ENCODE results near the gene NUDT16L1. TPM values are rescaled to one million over a fixed set of nuclear protein-coding genes. Genes with fewer than 3 reads are reported as not detected.

NUDT16L1 gene
- total RNA-seq, 2 donors from 2014 or later: 50.7 to 80.1 TPM

DNA sequence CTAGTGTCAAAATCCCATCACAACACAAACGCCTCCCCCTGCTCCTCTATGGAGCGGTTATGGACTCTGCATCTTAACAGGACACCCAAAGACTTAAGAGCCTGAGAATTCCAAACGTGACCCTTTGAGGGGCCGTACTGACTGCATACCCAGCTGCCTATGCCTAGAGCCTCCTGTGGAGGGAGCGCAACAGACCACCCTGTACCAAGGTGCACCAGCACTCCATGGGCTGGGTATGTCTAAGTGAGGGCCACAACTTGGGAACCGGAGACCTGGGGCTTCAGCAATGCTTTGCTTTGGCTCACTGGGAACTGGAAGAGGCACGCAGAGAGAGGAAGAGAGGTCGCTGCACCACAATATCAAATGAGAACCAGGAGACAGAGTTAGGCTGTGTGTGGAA lies 35.3 kb downstream of the NUDT16L1 start:
- TF ChIP-seq, protein P1, sequence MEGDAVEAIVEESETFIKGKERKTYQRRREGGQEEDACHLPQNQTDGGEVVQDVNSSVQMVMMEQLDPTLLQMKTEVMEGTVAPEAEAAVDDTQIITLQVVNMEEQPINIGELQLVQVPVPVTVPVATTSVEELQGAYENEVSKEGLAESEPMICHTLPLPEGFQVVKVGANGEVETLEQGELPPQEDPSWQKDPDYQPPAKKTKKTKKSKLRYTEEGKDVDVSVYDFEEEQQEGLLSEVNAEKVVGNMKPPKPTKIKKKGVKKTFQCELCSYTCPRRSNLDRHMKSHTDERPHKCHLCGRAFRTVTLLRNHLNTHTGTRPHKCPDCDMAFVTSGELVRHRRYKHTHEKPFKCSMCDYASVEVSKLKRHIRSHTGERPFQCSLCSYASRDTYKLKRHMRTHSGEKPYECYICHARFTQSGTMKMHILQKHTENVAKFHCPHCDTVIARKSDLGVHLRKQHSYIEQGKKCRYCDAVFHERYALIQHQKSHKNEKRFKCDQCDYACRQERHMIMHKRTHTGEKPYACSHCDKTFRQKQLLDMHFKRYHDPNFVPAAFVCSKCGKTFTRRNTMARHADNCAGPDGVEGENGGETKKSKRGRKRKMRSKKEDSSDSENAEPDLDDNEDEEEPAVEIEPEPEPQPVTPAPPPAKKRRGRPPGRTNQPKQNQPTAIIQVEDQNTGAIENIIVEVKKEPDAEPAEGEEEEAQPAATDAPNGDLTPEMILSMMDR (IDR thresholded peaks at IDR 0.05): no peak
- DNase-seq: no peak
- H3K4me1 ChIP-seq: no peaks in the 10 kb centered on the region
- intact Hi-C loops (cut with DNase I): no loop called here
- no peaks in the 10 kb centered on the region for H3K9me3 ChIP-seq
- H3K36me3 ChIP-seq: no peaks in the 10 kb centered on the region
- H3K27ac ChIP-seq: no peak overlapping the region
- no peak overlapping the region for H3K9ac ChIP-seq (ENCODE audit: low read depth in 2 of 2, low read length in 2 of 2)
- no peak overlapping the region for H3K4me3 ChIP-seq
- no peaks in the 10 kb centered on the region for H3K27me3 ChIP-seq

DNA sequence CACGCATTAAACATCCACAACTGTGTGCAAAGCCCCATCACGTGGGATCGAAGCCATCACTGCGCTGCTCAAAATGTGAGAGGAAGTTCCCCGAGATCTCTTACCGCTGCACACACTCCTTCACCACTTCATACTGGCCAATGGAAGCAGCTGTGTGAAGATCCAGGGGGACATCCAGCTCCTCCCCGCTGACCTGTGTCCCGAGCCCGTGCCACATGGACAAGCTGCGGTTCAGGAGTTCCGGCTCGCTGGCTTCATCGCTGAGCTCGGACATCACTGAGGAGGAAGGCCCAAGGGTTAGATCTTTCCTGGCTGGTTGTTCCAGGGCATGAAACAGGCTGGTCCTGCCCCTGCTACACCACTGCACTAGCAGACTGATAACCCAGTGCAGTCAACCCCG lies 36.5 kb downstream of the NUDT16L1 start:
- Histone ChIP-seq H3K27me3 (no peaks in the 10 kb centered on the region), H3K4me1 (no peaks in the 10 kb centered on the region), H3K4me3 (no peak overlapping the region), H3K9me3 (no peaks in the 10 kb centered on the region), H3K27ac (no peak overlapping the region), H3K36me3 (no peaks in the 10 kb centered on the region), H3K9ac (ENCODE audit: low read depth in 2 of 2, low read length in 2 of 2) (no peak overlapping the region)
- intact Hi-C loops (cut with DNase I): loop anchor here (10.0 kb wide), 1 partner anchor 225 kb away; the partner anchor contains the start of gene SEC14L5
- no peak for DNase-seq
- TF ChIP-seq, protein P1 (IDR thresholded peaks at IDR 0.05): no peak

DNA sequence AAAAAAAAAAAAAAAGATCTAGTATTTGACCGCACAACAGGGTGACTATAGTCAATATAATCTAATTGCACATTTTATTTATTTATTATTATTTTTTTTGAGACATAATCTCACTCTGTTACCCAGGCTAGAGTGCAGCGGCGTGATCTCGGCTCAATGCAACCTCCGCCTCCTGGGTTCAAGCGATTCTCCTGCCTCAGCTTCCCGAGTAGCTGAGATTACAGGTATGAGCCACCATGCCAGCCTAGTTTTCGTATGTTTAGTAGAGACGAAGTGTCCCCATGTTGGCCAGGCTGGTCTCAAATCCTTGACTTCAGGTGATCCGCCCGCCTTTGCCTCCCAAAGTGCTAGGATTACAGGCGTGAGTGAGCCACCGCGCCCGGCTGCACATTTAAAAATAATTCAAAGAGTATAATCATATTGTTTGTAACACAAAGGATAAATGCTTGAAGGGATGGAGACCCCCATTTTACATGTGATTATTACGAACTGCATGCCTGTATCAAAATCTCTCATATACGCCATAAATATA lies 39.9 kb downstream of the NUDT16L1 start:
- Histone ChIP-seq H3K9me3 (no peaks in the 10 kb centered on the region), H3K4me3 (peak overlapping the region; percentile 99), H3K4me1 (no peaks in the 10 kb centered on the region), H3K36me3 (no peaks in the 10 kb centered on the region), H3K9ac (ENCODE audit: low read depth in 2 of 2, low read length in 2 of 2) (peak overlapping the region; percentile 76 to 85), H3K27me3 (no peaks in the 10 kb centered on the region), H3K27ac (no peak overlapping the region)
- intact Hi-C loops (cut with DNase I): loop anchor here (10.0 kb wide), 1 partner anchor 222 kb away; the partner anchor contains the start of gene SEC14L5
- DNase-seq: no peak
- TF ChIP-seq, protein P1 (IDR thresholded peaks at IDR 0.05): no peak

DNA sequence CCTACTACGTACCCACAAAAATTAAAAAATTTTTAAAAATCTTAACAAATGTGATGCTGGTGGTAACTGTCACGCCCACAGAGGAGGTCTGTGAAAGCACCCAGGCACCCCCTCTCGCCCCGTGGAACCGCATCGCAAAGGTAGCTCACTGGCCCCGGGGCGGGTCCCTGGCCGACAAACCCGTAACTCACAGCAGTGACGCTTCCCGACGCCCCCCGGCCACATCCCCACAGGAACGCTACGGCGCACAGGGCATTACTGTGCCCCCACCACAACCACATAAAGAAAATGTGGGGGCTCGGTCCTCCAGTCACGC lies 40.3 kb downstream of the NUDT16L1 start:
- peak overlapping the region; percentile 80 for H3K27ac ChIP-seq
- no peaks in the 10 kb centered on the region for H3K9me3 ChIP-seq
- H3K36me3 ChIP-seq: no peaks in the 10 kb centered on the region
- peak overlapping the region; percentile 76 to 85 for H3K9ac ChIP-seq (ENCODE audit: low read depth in 2 of 2, low read length in 2 of 2)
- no peaks in the 10 kb centered on the region for H3K4me1 ChIP-seq
- peak overlapping the region; percentile 99 for H3K4me3 ChIP-seq
- TF ChIP-seq, protein P1 (IDR thresholded peaks at IDR 0.05): no peak
- DNase-seq: no peak
- no peaks in the 10 kb centered on the region for H3K27me3 ChIP-seq
- intact Hi-C loops (cut with DNase I): loop anchor here (10.0 kb wide), 1 partner anchor 221 kb away; the partner anchor contains the start of gene SEC14L5

DNA sequence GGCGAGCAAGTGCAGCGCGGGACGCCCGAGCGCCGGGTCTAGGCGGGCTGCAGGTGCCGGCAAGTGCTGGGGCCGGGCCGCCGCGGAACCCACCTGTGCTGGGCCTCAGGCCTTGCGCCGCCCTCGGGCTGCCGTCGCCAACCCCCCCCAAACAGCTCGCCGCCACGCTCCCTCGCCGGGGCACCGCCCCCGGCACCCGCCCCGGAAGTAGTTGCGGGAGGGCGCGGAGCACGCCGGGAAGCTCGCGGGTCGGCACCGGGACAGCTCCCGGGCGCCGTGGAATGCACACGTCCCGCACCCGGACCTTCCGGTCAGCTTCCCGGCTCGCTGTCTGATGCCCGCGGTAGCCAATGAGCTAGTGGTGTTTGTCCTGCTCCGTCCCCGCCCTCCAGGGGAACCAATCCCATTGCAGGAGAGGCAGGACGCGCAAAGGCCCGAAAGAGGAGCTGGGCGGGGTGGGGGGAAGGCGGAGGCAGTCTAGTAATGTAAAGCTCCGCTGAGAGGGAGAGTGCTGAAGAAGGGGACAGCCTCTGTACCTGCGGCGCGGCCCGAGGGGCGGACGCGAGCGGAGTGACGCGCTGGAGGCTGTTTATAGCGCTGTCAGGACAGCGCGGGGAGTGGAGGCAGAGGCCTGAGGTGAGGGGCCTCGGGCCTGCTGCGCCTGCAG lies 40.8 kb downstream of the NUDT16L1 start, which contains the start of the genes ANKS3 and DNAAF8:
Gene ANKS3 (minus strand): TSS at position 209 of the 667 bp plus-strand sequence. CDS start 4,122 bp downstream, outside the sequence.
Gene DNAAF8 (plus strand): TSS at position 475 of the 667 bp plus-strand sequence. CDS start 1,978 bp downstream, outside the sequence.
- no peaks in the 10 kb centered on the region for H3K9me3 ChIP-seq
- DNase-seq: peak; percentile 98
- intact Hi-C loops (cut with DNase I): loop anchor here (10.0 kb wide), 1 partner anchor 221 kb away; the partner anchor contains the start of gene SEC14L5
- H3K4me3 ChIP-seq: peak within 1 kb of the TSS; percentile 99
- H3K27me3 ChIP-seq: no peaks in the 10 kb centered on the region
- TF ChIP-seq, protein P1 (IDR thresholded peaks at IDR 0.05): no peak
- peak within 1 kb of the TSS; percentile 80 for H3K27ac ChIP-seq
- H3K36me3 ChIP-seq: no peaks in the 10 kb centered on the region
- H3K9ac ChIP-seq (ENCODE audit: low read depth in 2 of 2, low read length in 2 of 2): peak within 1 kb of the TSS; percentile 82 to 85
- H3K4me1 ChIP-seq: no peaks in the 10 kb centered on the region
